GM12878 (cell line): ENCODE results near the gene ERFL. TPM values are rescaled to one million over a fixed set of nuclear protein-coding genes. Genes with fewer than 3 reads are reported as not detected.

Experiments
- ATF2 ChIP-seq: IDR thresholded peaks from 2 replicates; pipeline ENCODE4 v1.6.1; 2012; ENCODE audit warnings: low read length, inconsistent platforms
- BACH1 ChIP-seq: fragments of 450-650 bp; IDR thresholded peaks from 2 replicates; pipeline ENCODE4 v1.6.1; 2017; ENCODE audit warnings: mild to moderate bottlenecking, borderline replicate concordance
- BCL11A ChIP-seq: IDR thresholded peaks from 2 replicates; pipeline ENCODE4 v1.6.1; 2011; ENCODE audit warnings: low read depth, low read length
- BMI1 ChIP-seq: fragments of 450-650 bp; IDR thresholded peaks from 2 replicates; pipeline ENCODE4 v1.6.1; 2016; ENCODE audit warnings: mild to moderate bottlenecking, moderate library complexity, borderline replicate concordance
- CBFB ChIP-seq: IDR thresholded peaks from 2 replicates; pipeline ENCODE4 v1.6.1; 2016; ENCODE audit warnings: antibody characterized with exemption, low read depth
- CHD1 ChIP-seq: IDR thresholded peaks from 2 replicates; pipeline ENCODE4 v1.6.1; 2012; ENCODE audit warnings: low read depth, low read length, improper control_type of control experiment
- CHD4 ChIP-seq: fragments of 200-600 bp; sonication (generic); IDR thresholded peaks from 2 replicates; pipeline ENCODE4 v1.6.1; 2016; ENCODE audit warnings: mild to moderate bottlenecking
- ESRRA ChIP-seq: IDR thresholded peaks from 2 replicates; pipeline ENCODE4 v1.6.1; 2012; ENCODE audit warnings: mild to moderate bottlenecking, low read length, improper control_type of control experiment
- ETV6 ChIP-seq, 2 experiments: fragments of 450-650 bp in 1 of 2; IDR thresholded peaks in 1 of 2; conservative IDR thresholded peaks in 1 of 2; 2 replicates each; pipeline ENCODE4 v1.6.1; 2014; ENCODE audit warnings: antibody characterized with exemption in 1 of 2, borderline replicate concordance in 1 of 2, low read depth in 1 of 2, mild to moderate bottlenecking in 1 of 2, moderate library complexity in 1 of 2
- FOS ChIP-seq: IDR thresholded peaks from 3 replicates; pipeline ENCODE4 v1.6.1; 2011; ENCODE audit warnings: borderline replicate concordance; ENCODE audit not compliant: insufficient read length; ENCODE audit errors: extremely low read depth
- FOXM1 ChIP-seq: IDR thresholded peaks from 2 replicates; pipeline ENCODE4 v1.6.1; 2012; ENCODE audit warnings: low read depth, mild to moderate bottlenecking, inconsistent platforms, low read length, moderate library complexity
- HCFC1 ChIP-seq: fragments of 150-350 bp; IDR thresholded peaks from 2 replicates; pipeline ENCODE4 v1.6.1; 2014; ENCODE audit warnings: low read length
- HDGF ChIP-seq: fragments of 450-650 bp; IDR thresholded peaks from 2 replicates; pipeline ENCODE4 v1.6.1; 2016; ENCODE audit warnings: antibody characterized with exemption
- JUND ChIP-seq: IDR thresholded peaks from 2 replicates; pipeline ENCODE4 v1.6.1; 2012; ENCODE audit warnings: low read depth, mild to moderate bottlenecking, low read length, improper control_type of control experiment, moderate library complexity
- MAX ChIP-seq: IDR thresholded peaks from 2 replicates; pipeline ENCODE4 v1.6.1; 2012; ENCODE audit warnings: low read depth, low read length, improper control_type of control experiment
- NFXL1 ChIP-seq: fragments of 450-650 bp; IDR thresholded peaks from 2 replicates; pipeline ENCODE4 v1.6.1; 2017; ENCODE audit warnings: antibody characterized with exemption, mild to moderate bottlenecking, borderline replicate concordance
- NR2F1 ChIP-seq: fragments of 450-650 bp; conservative IDR thresholded peaks from 2 replicates; pipeline ENCODE4 v1.6.1; 2017; ENCODE audit warnings: mild to moderate bottlenecking
- PML ChIP-seq: IDR thresholded peaks from 2 replicates; pipeline ENCODE4 v1.6.1; 2012; ENCODE audit warnings: low read length, inconsistent platforms
- RFX5 ChIP-seq: IDR thresholded peaks from 2 replicates; pipeline ENCODE4 v1.6.1; 2011; ENCODE audit warnings: low read depth, low read length, improper control_type of control experiment
- SMAD5 ChIP-seq: IDR thresholded peaks from 2 replicates; pipeline ENCODE4 v1.6.1; 2016; ENCODE audit warnings: antibody characterized with exemption, low read depth
- SMARCA5 ChIP-seq: fragments of 450-650 bp; IDR thresholded peaks from 2 replicates; pipeline ENCODE4 v1.6.1; 2017; ENCODE audit warnings: mild to moderate bottlenecking
- SRF ChIP-seq, 2 experiments: IDR thresholded peaks; 2 replicates each; pipeline ENCODE4 v1.6.1; 2011; ENCODE audit warnings: low read depth in 2 of 2, low read length in 2 of 2, mild to moderate bottlenecking in 1 of 2, moderate library complexity in 1 of 2
- TAF1 ChIP-seq: IDR thresholded peaks from 2 replicates; pipeline ENCODE4 v1.6.1; 2011; ENCODE audit warnings: mild to moderate bottlenecking, low read depth, low read length, borderline replicate concordance
- USF2 ChIP-seq: IDR thresholded peaks from 2 replicates; pipeline ENCODE4 v1.6.1; 2011; ENCODE audit warnings: low read depth, low read length, improper control_type of control experiment, borderline replicate concordance
- YY1 ChIP-seq: IDR thresholded peaks from 2 replicates; pipeline ENCODE4 v1.6.1; 2011; ENCODE audit warnings: low read depth, mild to moderate bottlenecking, low read length
- ZBTB33 ChIP-seq: fragments of 450-650 bp; IDR thresholded peaks from 2 replicates; pipeline ENCODE4 v1.6.1; 2017; ENCODE audit warnings: mild to moderate bottlenecking
- ZNF217 ChIP-seq: fragments of 450-650 bp; IDR thresholded peaks from 2 replicates; pipeline ENCODE4 v1.6.1; 2017; ENCODE audit warnings: antibody characterized with exemption, mild to moderate bottlenecking
- ZNF384 ChIP-seq: IDR thresholded peaks from 2 replicates; pipeline ENCODE4 v1.6.1; 2012; ENCODE audit warnings: low read depth, mild to moderate bottlenecking, low read length, improper control_type of control experiment, borderline replicate concordance
- ZNF622 ChIP-seq: fragments of 450-650 bp; IDR thresholded peaks from 2 replicates; pipeline ENCODE4 v1.6.1; 2017; ENCODE audit warnings: mild to moderate bottlenecking, inconsistent platforms
- polyA plus RNA-seq, 11 experiments: library from polyadenylated mRNA; depleted of rRNA in 4 of 11; unstranded in 6 of 11; stranded (reverse) in 5 of 11; fragments of >200 nt; fragmentation: Nextera tagmentation in 4 of 11; fragmentation: Illumina TruSeq in 1 of 11; extraction: Ambion mirVana in 4 of 11; extraction: Trizol in 1 of 11; gene quantifications; 1 replicate in 1 of 11; 2 replicates in 10 of 11; pipeline versions ENCODE4 v1.2.1 to v1.2.3, GENCODE V29; 2011 to 2016; ENCODE audit warnings: inconsistent platforms in 2 of 11, missing spikeins in 2 of 11, low read depth in 1 of 11
- total RNA-seq, 4 experiments: library from RNA; depleted of rRNA in 3 of 4; stranded (reverse); fragments of >200 nt in 3 of 4; fragmentation: Illumina TruSeq in 1 of 4; extraction: Trizol in 1 of 4; gene quantifications; 2 replicates each; pipeline versions ENCODE4 v1.2.1 to v1.2.3, GENCODE V29; 2013 to 2021

The ERFL gene
- total and polyA plus RNA-seq, 10 of the 15 experiments (the other 5 are each of a cell fraction or from before 2014, with no cell fraction given) = 0.04 to 0.10 (median 0.05) TPM; not detected in 7

- TF ChIP-seq ZNF217 (peak; percentile 62; the same call in 1 of the 2 replicates), SMAD5 (peak; percentile 83), FOS (no peak), BACH1 (peak; percentile 80; the same call in 1 of the 2 replicates), ATF2 (peak; percentile 50; the same call in 1 of the 2 replicates), ZNF622 (no peak), TAF1 (peak; percentile 87), MAX (peak; percentile 82), ETV6 (conservative IDR thresholded peaks at IDR 0.05 in 1 of 2, IDR thresholded peaks at IDR 0.05 in 1 of 2; ENCODE audit: borderline replicate concordance in 1 of 2, low read depth in 1 of 2) (peak in 1 of 2 experiments; percentile 47; a peak in 1 of 4 replicates), CHD1 (no peak), NR2F1 (no peak), NFXL1 (no peak), HDGF (peak; percentile 89), RFX5 (no peak), PML (peak; percentile 92), ESRRA (peak; percentile 50; the same call in 1 of the 2 replicates), BCL11A (peak; percentile 24; the same call in 1 of the 2 replicates), YY1 (peak; percentile 88), USF2 (no peak), BMI1 (no peak), ZNF384 (no peak), FOXM1 (no peak), ZBTB33 (no peak), HCFC1 (peak; percentile 80), SMARCA5 (peak; percentile 23), SRF (IDR thresholded peaks at IDR 0.05; ENCODE audit: low read depth in 2 of 2, low read length in 2 of 2) (no peak; a peak in 2 of 4 replicates), CBFB (peak; percentile 81), CHD4 (no peak), JUND (no peak)
These were observed 44.2 kb downstream of the ERFL start (continued) for GRCh38 chr19:41883821-41884733.
